Esophagus squamous epithelium (tissue), 5 donors: ENCODE data around the gene STAT3. TPM values are rescaled to one million over a fixed set of nuclear protein-coding genes. Genes with fewer than 3 reads are reported as not detected.
A peak's percentile ranks its signal among the peaks of the same experiment; 100 is the strongest.
"Not testable (repeated sequence)": the region's sequence is repeated elsewhere in the genome, so short reads cannot be mapped to it uniquely, and the experiment has no call there.

ENCODE experiments used
- DNase-seq: peaks from one replicate; lab custom pipeline; 2025; lab: John Stamatoyannopoulos, UW
- H3K27ac ChIP-seq, 4 donors: fragments of 200-600 bp; sonication (generic); one replicate each; pipeline ENCODE4 v1.5.1; 2016 to 2019; ENCODE audit warnings: mild to moderate bottlenecking in 1 of 4
- H3K27me3 ChIP-seq, 4 donors: fragments of 200-600 bp; sonication (generic); 1 replicate in 3 of 4; 2 replicates in 1 of 4; pipeline versions ENCODE4 v1.5.1 to v1.6.0; 2017 to 2021; ENCODE audit warnings: antibody characterized with exemption in 1 of 4
- H3K36me3 ChIP-seq, 3 donors: fragments of 200-600 bp; sonication (generic); one replicate each; pipeline ENCODE4 v1.5.1; 2016 to 2019
- H3K4me1 ChIP-seq, 3 donors: fragments of 200-600 bp; sonication (generic); one replicate each; pipeline ENCODE4 v1.5.1; 2017 to 2019
- H3K4me3 ChIP-seq, 4 donors: fragments of 200-600 bp; sonication (generic); 1 replicate in 3 of 4; 2 replicates in 1 of 4; pipeline ENCODE4 v1.5.1; 2016 to 2019; ENCODE audit warnings: mild to moderate bottlenecking in 2 of 4, moderate library complexity in 1 of 4
- H3K9me3 ChIP-seq, 3 donors: fragments of 200-600 bp; sonication (generic); one replicate each; pipeline ENCODE4 v1.5.1; 2016 to 2019
- POLR2A ChIP-seq, 4 donors: fragments of 450-650 bp; IDR thresholded peaks; one replicate each; pipeline ENCODE4 v1.6.1; 2017; ENCODE audit warnings: antibody characterized with exemption in 4 of 4, mild to moderate bottlenecking in 4 of 4, moderate library complexity in 3 of 4
- WGBS, 2 donors: methylation state at CpG; one replicate each; pipeline ENCODE4 v1.1.5; 2018; 5-methylcytosine and 5-hydroxymethylcytosine counted together
- intact Hi-C: fragments of 100-400 bp; cut with DNase I; formaldehyde crosslinking; loops from one replicate; pipeline ENCODE4 v1.15.0; 2022
- total RNA-seq, 4 donors: library from RNA; depleted of rRNA; stranded (reverse); fragments of >200 nt; gene quantifications; one replicate each; pipeline ENCODE4 v1.1.0, GENCODE V29; 2016
- TF ChIP-seq, protein P1 (sequence below), 6 experiments: fragments of 450-650 bp in 4 of 6; fragments of 200-600 bp in 2 of 6; sonication (generic) in 2 of 6; IDR thresholded peaks; one replicate each; pipeline ENCODE4 v1.5.1; 2016 to 2019; ENCODE audit warnings: antibody characterized with exemption in 6 of 6, mild to moderate bottlenecking in 4 of 6, moderate library complexity in 4 of 6
- donor health status: DM: yes; HTN: yes; CAD: no.

Gene STAT3
- total RNA-seq, 4 donors from 2014 or later = 137 to 229 (median 176) TPM

DNA sequence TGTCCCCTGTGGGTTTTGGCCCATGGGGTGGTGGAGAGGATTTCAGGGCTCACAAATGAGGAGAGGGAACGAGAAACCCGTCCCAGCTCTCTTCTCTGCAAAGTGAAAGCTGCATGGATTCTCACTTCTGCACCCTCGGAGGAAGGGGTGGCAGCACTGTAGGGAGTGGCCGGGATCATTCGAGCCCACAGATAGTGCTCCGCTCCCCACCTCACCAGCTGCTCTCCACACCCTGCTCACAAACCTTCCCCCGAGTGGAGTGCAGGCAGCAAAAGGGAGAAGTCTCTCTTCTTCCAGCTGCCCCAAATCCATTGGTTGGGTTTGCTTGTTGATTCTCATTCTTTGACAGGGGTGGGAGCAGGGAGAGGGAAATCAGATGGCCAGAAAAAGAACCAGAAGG, 79.8 kb downstream of the STAT3 start:
- intact Hi-C loops = no loop called here
- Histone ChIP-seq H3K27ac (peak overlapping the region in 2 of 4 donors; percentile 19 to 85), H3K4me1 (peaks cover 8 to 39% (median 13%) of the 10 kb centered on the region in 3 donors), H3K27me3 (no peaks in the 10 kb centered on the region), H3K4me3 (no peak overlapping the region), H3K36me3 (peaks cover 0 to 96% (median 12%) of the 10 kb centered on the region in 3 donors), H3K9me3 (no peaks in the 10 kb centered on the region)
- no peak for TF ChIP-seq POLR2A (IDR thresholded peaks at IDR 0.05)
- TF ChIP-seq, protein P1, sequence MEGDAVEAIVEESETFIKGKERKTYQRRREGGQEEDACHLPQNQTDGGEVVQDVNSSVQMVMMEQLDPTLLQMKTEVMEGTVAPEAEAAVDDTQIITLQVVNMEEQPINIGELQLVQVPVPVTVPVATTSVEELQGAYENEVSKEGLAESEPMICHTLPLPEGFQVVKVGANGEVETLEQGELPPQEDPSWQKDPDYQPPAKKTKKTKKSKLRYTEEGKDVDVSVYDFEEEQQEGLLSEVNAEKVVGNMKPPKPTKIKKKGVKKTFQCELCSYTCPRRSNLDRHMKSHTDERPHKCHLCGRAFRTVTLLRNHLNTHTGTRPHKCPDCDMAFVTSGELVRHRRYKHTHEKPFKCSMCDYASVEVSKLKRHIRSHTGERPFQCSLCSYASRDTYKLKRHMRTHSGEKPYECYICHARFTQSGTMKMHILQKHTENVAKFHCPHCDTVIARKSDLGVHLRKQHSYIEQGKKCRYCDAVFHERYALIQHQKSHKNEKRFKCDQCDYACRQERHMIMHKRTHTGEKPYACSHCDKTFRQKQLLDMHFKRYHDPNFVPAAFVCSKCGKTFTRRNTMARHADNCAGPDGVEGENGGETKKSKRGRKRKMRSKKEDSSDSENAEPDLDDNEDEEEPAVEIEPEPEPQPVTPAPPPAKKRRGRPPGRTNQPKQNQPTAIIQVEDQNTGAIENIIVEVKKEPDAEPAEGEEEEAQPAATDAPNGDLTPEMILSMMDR (IDR thresholded peaks at IDR 0.05) = no peak
- WGBS, 2 donors = 85% methylated on average over 7 of the region's 7 CpGs; no CpG with 5 or more reads in 1 of the 2 donors
- no peak for DNase-seq

DNA sequence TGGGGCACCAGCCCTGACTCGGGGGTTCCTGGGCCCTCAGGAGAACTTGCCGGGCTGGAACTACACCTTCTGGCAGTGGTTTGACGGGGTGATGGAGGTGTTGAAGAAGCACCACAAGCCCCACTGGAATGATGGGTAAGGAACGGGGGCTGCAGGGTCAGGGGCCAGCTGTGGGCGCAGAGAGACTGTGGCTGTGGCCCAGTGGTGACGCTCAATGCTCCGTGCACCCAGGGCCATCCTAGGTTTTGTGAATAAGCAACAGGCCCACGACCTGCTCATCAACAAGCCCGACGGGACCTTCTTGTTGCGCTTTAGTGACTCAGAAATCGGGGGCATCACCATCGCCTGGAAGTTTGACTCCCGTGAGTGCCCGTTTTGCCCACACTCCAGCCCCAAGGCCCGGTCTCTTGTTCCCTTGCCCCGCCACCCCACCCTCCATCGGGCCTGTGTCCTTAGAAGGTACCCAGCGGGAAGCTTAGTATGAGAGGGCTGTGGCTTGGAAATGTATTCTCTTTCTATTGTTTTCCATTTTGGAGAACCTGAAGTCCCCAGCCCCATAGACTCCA, 80.8 kb downstream of the STAT3 start:
- H3K9me3 ChIP-seq = no peaks in the 10 kb centered on the region
- peaks cover 2 to 30% (median 10%) of the 10 kb centered on the region in 3 donors for H3K4me1 ChIP-seq
- no peak for TF ChIP-seq POLR2A (IDR thresholded peaks at IDR 0.05)
- TF ChIP-seq, protein P1 (IDR thresholded peaks at IDR 0.05) = no peak
- intact Hi-C loops = no loop called here
- no peak overlapping the region for H3K4me3 ChIP-seq
- H3K27ac ChIP-seq = no peak overlapping the region
- WGBS, 2 donors = 93% methylated on average over 11 to 16 of the region's 19 CpGs
- H3K36me3 ChIP-seq = peaks cover 0 to 96% (median 12%) of the 10 kb centered on the region in 3 donors
- H3K27me3 ChIP-seq = no peaks in the 10 kb centered on the region
- DNase-seq = no peak

DNA sequence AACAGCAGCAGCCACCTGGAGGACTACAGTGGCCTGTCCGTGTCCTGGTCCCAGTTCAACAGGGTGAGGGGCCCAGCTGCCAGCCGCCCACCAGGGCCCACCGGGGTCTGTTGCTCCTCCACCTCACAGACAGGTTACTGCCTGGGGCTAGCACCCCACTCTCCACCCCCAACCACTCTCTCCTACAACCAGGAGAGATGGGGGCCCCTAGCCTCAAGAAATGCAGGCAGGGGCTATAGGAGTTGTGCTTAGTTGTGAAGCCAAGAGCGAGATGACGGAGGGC, 81.9 kb downstream of the STAT3 start:
- no peak for DNase-seq
- Histone ChIP-seq H3K4me1 (peaks cover 0 to 19% (median 2%) of the 10 kb centered on the region in 3 donors), H3K36me3 (peaks cover 3 to 100% (median 21%) of the 10 kb centered on the region in 3 donors), H3K9me3 (no peaks in the 10 kb centered on the region), H3K4me3 (no peak overlapping the region), H3K27me3 (no peaks in the 10 kb centered on the region), H3K27ac (no peak overlapping the region)
- 93 to 100% methylated on average over 2 of the region's 5 CpGs for WGBS, 2 donors
- intact Hi-C loops = no loop called here
- TF ChIP-seq POLR2A (IDR thresholded peaks at IDR 0.05) = no peak
- TF ChIP-seq, protein P1 (IDR thresholded peaks at IDR 0.05) = no peak

DNA sequence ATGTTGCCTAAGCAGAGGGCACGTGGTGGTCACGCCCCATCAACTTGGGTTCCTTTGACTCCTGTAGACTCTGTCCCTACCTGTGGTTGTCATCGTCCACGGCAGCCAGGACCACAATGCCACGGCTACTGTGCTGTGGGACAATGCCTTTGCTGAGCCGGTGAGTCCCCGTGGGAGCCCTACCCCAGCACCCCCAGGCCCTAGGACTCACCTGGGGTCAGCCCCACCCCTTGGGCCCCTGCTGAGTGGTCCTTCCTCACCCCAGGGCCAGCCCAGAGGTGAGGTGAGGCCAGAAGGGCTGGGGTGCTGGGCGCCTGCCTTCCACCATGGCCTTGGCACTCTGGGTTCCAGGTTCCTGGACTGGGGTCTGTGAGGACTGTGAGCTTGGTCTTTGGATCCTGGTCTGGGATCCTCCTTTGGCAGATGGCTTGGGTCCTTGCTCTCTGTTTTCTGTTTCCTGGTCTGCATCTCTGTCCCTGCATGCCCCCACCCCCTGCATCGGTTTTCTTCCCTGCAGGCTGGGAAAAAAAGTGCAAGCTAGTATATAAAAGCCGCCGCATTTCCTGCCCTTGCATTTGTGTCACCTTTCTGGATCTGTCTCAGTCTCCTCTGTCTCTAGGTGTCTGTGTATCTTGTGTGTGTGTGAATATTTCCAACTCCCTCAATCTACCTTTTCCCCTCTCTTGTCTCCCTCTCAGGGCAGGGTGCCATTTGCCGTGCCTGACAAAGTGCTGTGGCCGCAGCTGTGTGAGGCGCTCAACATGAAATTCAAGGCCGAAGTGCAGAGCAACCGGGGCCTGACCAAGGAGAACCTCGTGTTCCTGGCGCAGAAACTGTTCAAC, 82.5 kb downstream of the STAT3 start:
- Histone ChIP-seq H3K36me3 (peaks cover 8 to 100% (median 26%) of the 10 kb centered on the region in 3 donors), H3K4me1 (peaks cover 0 to 13% (median 0%) of the 10 kb centered on the region in 3 donors), H3K9me3 (no peaks in the 10 kb centered on the region), H3K27ac (no peak overlapping the region), H3K4me3 (no peak overlapping the region), H3K27me3 (no peaks in the 10 kb centered on the region)
- no peak for DNase-seq
- intact Hi-C loops = no loop called here
- 78 to 88% methylated on average over 12 to 15 of the region's 18 CpGs for WGBS, 2 donors
- TF ChIP-seq, protein P1 (IDR thresholded peaks at IDR 0.05) = no peak
- no peak for TF ChIP-seq POLR2A (IDR thresholded peaks at IDR 0.05)

DNA sequence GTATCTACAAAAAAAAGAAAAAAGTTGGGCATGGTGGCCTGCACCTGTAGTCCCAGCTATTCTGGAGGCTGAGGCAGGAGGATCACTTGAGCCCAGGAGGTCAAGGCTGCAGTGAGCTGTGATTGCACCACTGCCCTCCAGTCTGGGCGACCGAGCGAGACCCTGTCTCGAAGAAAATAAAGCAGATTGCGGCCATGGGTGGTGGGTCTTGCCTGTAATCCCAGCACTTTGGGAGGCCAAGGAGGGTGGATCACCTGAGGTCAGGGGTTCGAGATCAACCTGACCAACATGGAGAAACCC, 83.3 kb downstream of the STAT3 start:
- DNase-seq, intact Hi-C loops, H3K9me3 ChIP-seq, H3K27me3 ChIP-seq, H3K27ac ChIP-seq, H3K4me3 ChIP-seq, H3K4me1 ChIP-seq: not testable (repeated sequence)
- WGBS, 2 donors = 91 to 100% methylated on average over 5 to 6 of the region's 6 CpGs
- peaks cover 8 to 100% (median 26%) of the 10 kb centered on the region in 3 donors for H3K36me3 ChIP-seq
